A549 (cell line): Measurements from ENCODE around the gene TRIM4. TPM values are rescaled to one million over a fixed set of nuclear protein-coding genes. Genes with fewer than 3 reads are reported as not detected.
"Not testable (repeated sequence)": the region's sequence is repeated elsewhere in the genome, so short reads cannot be mapped to it uniquely, and the experiment has no call there.

Source experiments
- ATAC-seq, 2 experiments: fragments of 200-7000 bp in 1 of 2; fragments of >200 bp in 1 of 2; cut with Nextera tagmentation in 1 of 2; cut with Tn5 transposase in 1 of 2; 3 replicates each; pipeline versions ENCODE4 v1.8.0 to v1.9.1; 2018 to 2020; ENCODE audit warnings: mild to moderate bottlenecking in 1 of 2, moderate library complexity in 1 of 2
- CTCF ChIA-PET: fragments of 300-600 bp; sonication (Branson Sonifier 250); formaldehyde crosslinking; extraction: SDS; loops from one replicate; lab custom pipeline; 2021; ENCODE audit warnings: antibody characterized with exemption, inconsistent platforms; lab: Yijun Ruan, JAX
- POLR2A ChIA-PET: fragments of 350-600 bp; formaldehyde crosslinking; extraction: SDS; loops from one replicate; lab custom pipeline; 2021; ENCODE audit warnings: antibody characterized with exemption, inconsistent platforms; lab: Yijun Ruan, JAX
- DNase-seq, 2 experiments: peaks; one replicate each; pipeline versions ENCODE4 v3.0.0 to v3.0.0-alpha.2; 2011 to 2016; ENCODE audit warnings: low read depth in 1 of 2, low spot score in 1 of 2
- FAIRE-seq: peaks from 2 replicates; lab custom pipeline; 2011; peaks lifted over from hg19 to GRCh38; lab: Jason Lieb, UNC
- H3K27ac ChIP-seq, 2 experiments: fragments of >200 bp; sonication (Bioruptor Twin); formaldehyde crosslinking; 3 replicates each; pipeline ENCODE4 v1.5.1; 2016 to 2017
- H3K4me1 ChIP-seq: fragments of >200 bp; sonication (Bioruptor Twin); formaldehyde crosslinking; 3 replicates; pipeline ENCODE4 v1.6.1; 2016
- H3K4me2 ChIP-seq: fragments of >200 bp; sonication (Bioruptor Twin); formaldehyde crosslinking; 3 replicates; pipeline ENCODE4 v1.6.1; 2016
- H3K4me3 ChIP-seq: fragments of >200 bp; sonication (Bioruptor Twin); formaldehyde crosslinking; 3 replicates; pipeline ENCODE4 v1.5.1; 2016
- H3K9me3 ChIP-seq: fragments of >200 bp; sonication (Bioruptor Twin); formaldehyde crosslinking; 3 replicates; pipeline ENCODE4 v1.6.1; 2016
- BHLHE40 ChIP-seq: IDR thresholded peaks from 2 replicates; pipeline ENCODE4 v1.6.1; 2012; ENCODE audit warnings: low read depth, low read length, inconsistent platforms
- CBX2 ChIP-seq: fragments of 200-600 bp; sonication (generic); IDR thresholded peaks from 2 replicates; pipeline ENCODE4 v1.6.1; 2016; ENCODE audit warnings: low read depth, mild to moderate bottlenecking, borderline replicate concordance
- CBX8 ChIP-seq: fragments of 200-600 bp; sonication (generic); IDR thresholded peaks from 2 replicates; pipeline ENCODE4 v1.6.1; 2016
- CEBPB ChIP-seq, 2 experiments: fragments of >200 bp in 1 of 2; sonication (Bioruptor Twin) in 1 of 2; formaldehyde crosslinking in 1 of 2; IDR thresholded peaks; 2 replicates each; pipeline ENCODE4 v1.6.1; 2012 to 2016
- CHD2 ChIP-seq: fragments of 150-350 bp; IDR thresholded peaks from 2 replicates; pipeline ENCODE4 v1.6.1; 2014; ENCODE audit warnings: low read length; ENCODE audit not compliant: partially characterized antibody
- EHF ChIP-seq: fragments of 250-450 bp; sonication (Bioruptor Pico); IDR thresholded peaks from 2 replicates; pipeline ENCODE4 v1.5.0; 2020; ENCODE audit warnings: mild to moderate bottlenecking
- EHMT2 ChIP-seq: fragments of 200-600 bp; sonication (generic); IDR thresholded peaks from 2 replicates; pipeline ENCODE4 v1.6.1; 2016; ENCODE audit warnings: antibody characterized with exemption, low read depth, mild to moderate bottlenecking, moderate library complexity
- EP300 ChIP-seq, 2 experiments: fragments of >200 bp; sonication (Bioruptor Twin); formaldehyde crosslinking; IDR thresholded peaks; 2 replicates in 1 of 2; 3 replicates in 1 of 2; pipeline ENCODE4 v1.6.1; 2016 to 2017
- FOSB ChIP-seq: fragments of 250-450 bp; sonication (Bioruptor Pico); IDR thresholded peaks from 2 replicates; pipeline ENCODE4 v1.5.0; 2020; ENCODE audit warnings: mild to moderate bottlenecking, moderate library complexity
- HEYL ChIP-seq: fragments of 250-450 bp; sonication (Bioruptor Pico); IDR thresholded peaks from 2 replicates; pipeline ENCODE4 v1.8.0; 2021; ENCODE audit warnings: mild to moderate bottlenecking, moderate library complexity
- HOXB5 ChIP-seq: fragments of 250-450 bp; sonication (Bioruptor Pico); IDR thresholded peaks from 2 replicates; pipeline ENCODE4 v1.5.0; 2020; ENCODE audit warnings: mild to moderate bottlenecking, moderate library complexity
- JUNB ChIP-seq: fragments of >200 bp; sonication (Bioruptor Twin); formaldehyde crosslinking; IDR thresholded peaks from 2 replicates; pipeline ENCODE4 v1.6.1; 2016
- KDM1A ChIP-seq: fragments of 200-600 bp; sonication (generic); IDR thresholded peaks from 2 replicates; pipeline ENCODE4 v1.6.1; 2016; ENCODE audit warnings: low read depth, mild to moderate bottlenecking
- KDM5A ChIP-seq: fragments of 200-600 bp; sonication (generic); IDR thresholded peaks from 2 replicates; pipeline ENCODE4 v1.6.1; 2016; ENCODE audit warnings: antibody characterized with exemption, mild to moderate bottlenecking
- NFE2L2 ChIP-seq: fragments of 150-350 bp; conservative IDR thresholded peaks from 2 replicates; pipeline ENCODE4 v1.6.1; 2014; ENCODE audit warnings: low read length
- POLR2A ChIP-seq: IDR thresholded peaks from 2 replicates; pipeline ENCODE4 v1.6.1; 2012; ENCODE audit warnings: mild to moderate bottlenecking, low read length
- POLR2AphosphoS2 ChIP-seq: conservative IDR thresholded peaks from 2 replicates; pipeline ENCODE4 v1.6.1; 2012; ENCODE audit warnings: low read length, improper control_type of control experiment, inconsistent platforms
- RAD21 ChIP-seq, 2 experiments: fragments of >200 bp in 1 of 2; sonication (Bioruptor Twin) in 1 of 2; formaldehyde crosslinking in 1 of 2; IDR thresholded peaks in 1 of 2; conservative IDR thresholded peaks in 1 of 2; 2 replicates in 1 of 2; 3 replicates in 1 of 2; pipeline ENCODE4 v1.6.1; 2012 to 2018; ENCODE audit warnings: inconsistent platforms in 1 of 2
- RCOR1 ChIP-seq: fragments of 150-350 bp; IDR thresholded peaks from 2 replicates; pipeline ENCODE4 v1.6.1; 2014; ENCODE audit warnings: antibody characterized with exemption, low read length, low read depth
- RFX5 ChIP-seq: fragments of 450-650 bp; IDR thresholded peaks from 2 replicates; pipeline ENCODE4 v1.7.1; 2014; ENCODE audit warnings: antibody characterized with exemption, mild to moderate bottlenecking, moderate library complexity
- SREBF2 ChIP-seq: fragments of 450-650 bp; IDR thresholded peaks from 2 replicates; pipeline ENCODE4 v1.6.1; 2014; ENCODE audit warnings: mild to moderate bottlenecking, moderate library complexity
- TFCP2L1 ChIP-seq: fragments of 250-450 bp; sonication (Bioruptor Pico); IDR thresholded peaks from 2 replicates; pipeline ENCODE4 v1.5.0; 2021; ENCODE audit warnings: mild to moderate bottlenecking
- ZFP36 ChIP-seq: fragments of 450-650 bp; IDR thresholded peaks from 2 replicates; pipeline ENCODE4 v1.6.1; 2014; ENCODE audit warnings: borderline replicate concordance; ENCODE audit not compliant: partially characterized antibody
- whole genome bisulfite sequencing: methylation state at CpG from one replicate; pipeline ENCODE4 v1.1.6; 2017; ENCODE audit errors: missing lambda C conversion rate; 5-methylcytosine and 5-hydroxymethylcytosine counted together
- polyA plus RNA-seq, 4 experiments: library from polyadenylated mRNA; depleted of rRNA in 3 of 4; stranded (reverse); fragments of >200 nt; fragmentation: RNase III in 1 of 4; extraction: RNeasy Plus Mini Kit Qiagen cat#74134 plus additional on column Dnase treatment in 1 of 4; gene quantifications; 2 replicates in 3 of 4; 3 replicates in 1 of 4; pipeline ENCODE4 v1.2.3, GENCODE V29; 2011 to 2017
- TF ChIP-seq, protein P1 (sequence below): IDR thresholded peaks from 2 replicates; pipeline ENCODE4 v1.6.1; 2012
- TF ChIP-seq, protein P2 (sequence below): fragments of 200-600 bp; sonication (generic); IDR thresholded peaks from 2 replicates; pipeline ENCODE4 v1.6.1; 2016; ENCODE audit warnings: antibody characterized with exemption, mild to moderate bottlenecking, moderate library complexity
- TF ChIP-seq, protein P3 (sequence below): fragments of 150-350 bp; IDR thresholded peaks from 2 replicates; pipeline ENCODE4 v1.6.1; 2014; ENCODE audit warnings: low read depth, mild to moderate bottlenecking, low read length
- TF ChIP-seq, protein P4 (sequence below): fragments of 250-450 bp; sonication (Bioruptor Pico); IDR thresholded peaks from 2 replicates; pipeline ENCODE4 v1.5.0; 2020; ENCODE audit warnings: low read depth, mild to moderate bottlenecking, moderate library complexity
- TF ChIP-seq, protein P5 (sequence below): IDR thresholded peaks from 2 replicates; pipeline ENCODE4 v1.6.1; 2012

TRIM4 gene
- polyA plus RNA-seq, 2 of the 4 experiments (the other 2 are of a cell fraction): 25.6 to 33.8 TPM

DNA sequence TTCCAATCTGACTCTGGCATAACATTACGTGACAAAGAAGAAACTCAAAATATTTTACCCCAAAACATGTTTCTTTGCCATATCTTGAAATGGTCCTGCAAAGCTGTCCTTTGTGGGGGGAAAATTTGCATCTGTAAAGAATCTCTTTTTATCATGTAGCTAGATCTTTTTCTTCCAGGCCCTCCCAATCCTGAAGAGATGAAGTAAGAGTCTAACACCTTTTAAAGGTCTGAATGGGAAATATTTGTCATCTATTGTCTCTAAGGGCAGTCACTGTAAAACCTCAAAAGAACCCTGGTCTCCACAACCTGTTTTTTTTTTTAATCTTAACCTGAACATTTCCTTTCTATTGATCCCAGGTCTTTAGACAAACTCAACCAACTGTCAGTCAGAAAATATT is 51.1 kb downstream of the TRIM4 start:
- POLR2A ChIA-PET: no interaction called here
- no peak overlapping the region for H3K27ac ChIP-seq
- TF ChIP-seq POLR2A (no peak), EHMT2 (no peak), KDM5A (no peak), HEYL (no peak), FOSB (CRISPR knock-in tag) (no peak), BHLHE40 (no peak), SREBF2 (no peak), TFCP2L1 (CRISPR knock-in tag) (no peak), EHF (CRISPR knock-in tag) (no peak), POLR2AphosphoS2 (no peak), CBX8 (no peak), CHD2 (no peak), EP300 (IDR thresholded peaks at IDR 0.05) (no peak)
- TF ChIP-seq, protein P1, sequence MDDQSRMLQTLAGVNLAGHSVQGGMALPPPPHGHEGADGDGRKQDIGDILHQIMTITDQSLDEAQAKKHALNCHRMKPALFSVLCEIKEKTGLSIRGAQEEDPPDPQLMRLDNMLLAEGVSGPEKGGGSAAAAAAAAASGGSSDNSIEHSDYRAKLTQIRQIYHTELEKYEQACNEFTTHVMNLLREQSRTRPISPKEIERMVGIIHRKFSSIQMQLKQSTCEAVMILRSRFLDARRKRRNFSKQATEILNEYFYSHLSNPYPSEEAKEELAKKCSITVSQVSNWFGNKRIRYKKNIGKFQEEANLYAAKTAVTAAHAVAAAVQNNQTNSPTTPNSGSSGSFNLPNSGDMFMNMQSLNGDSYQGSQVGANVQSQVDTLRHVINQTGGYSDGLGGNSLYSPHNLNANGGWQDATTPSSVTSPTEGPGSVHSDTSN: no peak
- TF ChIP-seq, protein P2, sequence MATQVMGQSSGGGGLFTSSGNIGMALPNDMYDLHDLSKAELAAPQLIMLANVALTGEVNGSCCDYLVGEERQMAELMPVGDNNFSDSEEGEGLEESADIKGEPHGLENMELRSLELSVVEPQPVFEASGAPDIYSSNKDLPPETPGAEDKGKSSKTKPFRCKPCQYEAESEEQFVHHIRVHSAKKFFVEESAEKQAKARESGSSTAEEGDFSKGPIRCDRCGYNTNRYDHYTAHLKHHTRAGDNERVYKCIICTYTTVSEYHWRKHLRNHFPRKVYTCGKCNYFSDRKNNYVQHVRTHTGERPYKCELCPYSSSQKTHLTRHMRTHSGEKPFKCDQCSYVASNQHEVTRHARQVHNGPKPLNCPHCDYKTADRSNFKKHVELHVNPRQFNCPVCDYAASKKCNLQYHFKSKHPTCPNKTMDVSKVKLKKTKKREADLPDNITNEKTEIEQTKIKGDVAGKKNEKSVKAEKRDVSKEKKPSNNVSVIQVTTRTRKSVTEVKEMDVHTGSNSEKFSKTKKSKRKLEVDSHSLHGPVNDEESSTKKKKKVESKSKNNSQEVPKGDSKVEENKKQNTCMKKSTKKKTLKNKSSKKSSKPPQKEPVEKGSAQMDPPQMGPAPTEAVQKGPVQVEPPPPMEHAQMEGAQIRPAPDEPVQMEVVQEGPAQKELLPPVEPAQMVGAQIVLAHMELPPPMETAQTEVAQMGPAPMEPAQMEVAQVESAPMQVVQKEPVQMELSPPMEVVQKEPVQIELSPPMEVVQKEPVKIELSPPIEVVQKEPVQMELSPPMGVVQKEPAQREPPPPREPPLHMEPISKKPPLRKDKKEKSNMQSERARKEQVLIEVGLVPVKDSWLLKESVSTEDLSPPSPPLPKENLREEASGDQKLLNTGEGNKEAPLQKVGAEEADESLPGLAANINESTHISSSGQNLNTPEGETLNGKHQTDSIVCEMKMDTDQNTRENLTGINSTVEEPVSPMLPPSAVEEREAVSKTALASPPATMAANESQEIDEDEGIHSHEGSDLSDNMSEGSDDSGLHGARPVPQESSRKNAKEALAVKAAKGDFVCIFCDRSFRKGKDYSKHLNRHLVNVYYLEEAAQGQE: no peak
- TF ChIP-seq, protein P3, sequence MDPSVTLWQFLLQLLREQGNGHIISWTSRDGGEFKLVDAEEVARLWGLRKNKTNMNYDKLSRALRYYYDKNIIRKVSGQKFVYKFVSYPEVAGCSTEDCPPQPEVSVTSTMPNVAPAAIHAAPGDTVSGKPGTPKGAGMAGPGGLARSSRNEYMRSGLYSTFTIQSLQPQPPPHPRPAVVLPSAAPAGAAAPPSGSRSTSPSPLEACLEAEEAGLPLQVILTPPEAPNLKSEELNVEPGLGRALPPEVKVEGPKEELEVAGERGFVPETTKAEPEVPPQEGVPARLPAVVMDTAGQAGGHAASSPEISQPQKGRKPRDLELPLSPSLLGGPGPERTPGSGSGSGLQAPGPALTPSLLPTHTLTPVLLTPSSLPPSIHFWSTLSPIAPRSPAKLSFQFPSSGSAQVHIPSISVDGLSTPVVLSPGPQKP: no peak
- H3K4me3 ChIP-seq: no peak overlapping the region
- CTCF ChIA-PET: no interaction called here
- no peak for ATAC-seq
- FAIRE-seq: no peak
- H3K4me1 ChIP-seq: no peaks in the 10 kb centered on the region
- 55% methylated on average over 1 of the region's 1 CpG for WGBS
- no peak overlapping the region for H3K4me2 ChIP-seq
- no peak for DNase-seq
- H3K9me3 ChIP-seq: no peaks in the 10 kb centered on the region

DNA sequence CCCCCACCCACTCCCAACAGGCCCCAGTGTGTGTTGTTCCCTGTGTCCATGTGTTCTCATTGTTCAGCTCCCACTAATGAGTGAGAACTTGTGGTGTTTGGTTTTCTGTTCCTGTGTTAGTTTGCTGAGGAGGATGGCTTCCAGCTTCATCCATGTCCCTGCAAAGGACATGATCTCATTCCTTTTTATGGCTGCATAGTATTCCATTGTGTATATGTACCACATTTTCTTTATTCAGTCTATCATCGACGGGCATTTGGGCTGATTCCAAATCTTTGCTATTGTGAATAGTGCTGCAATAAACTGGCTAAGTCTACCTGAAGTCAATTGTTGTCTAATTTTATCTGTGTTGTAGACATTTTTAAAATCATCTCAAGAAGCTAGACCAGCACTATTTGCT is 51.9 kb downstream of the TRIM4 start:
- CTCF ChIA-PET: interaction anchor here (1.1 kb wide), 1 partner anchor 12 kb away, joined by 3 read pairs; no protein-coding TSS in a partner anchor
- H3K4me1 ChIP-seq, DNase-seq, H3K4me2 ChIP-seq, POLR2A ChIA-PET, H3K4me3 ChIP-seq, FAIRE-seq, H3K27ac ChIP-seq, H3K9me3 ChIP-seq, ATAC-seq: not testable (repeated sequence)
- 62% methylated on average over 2 of the region's 2 CpGs for WGBS

DNA sequence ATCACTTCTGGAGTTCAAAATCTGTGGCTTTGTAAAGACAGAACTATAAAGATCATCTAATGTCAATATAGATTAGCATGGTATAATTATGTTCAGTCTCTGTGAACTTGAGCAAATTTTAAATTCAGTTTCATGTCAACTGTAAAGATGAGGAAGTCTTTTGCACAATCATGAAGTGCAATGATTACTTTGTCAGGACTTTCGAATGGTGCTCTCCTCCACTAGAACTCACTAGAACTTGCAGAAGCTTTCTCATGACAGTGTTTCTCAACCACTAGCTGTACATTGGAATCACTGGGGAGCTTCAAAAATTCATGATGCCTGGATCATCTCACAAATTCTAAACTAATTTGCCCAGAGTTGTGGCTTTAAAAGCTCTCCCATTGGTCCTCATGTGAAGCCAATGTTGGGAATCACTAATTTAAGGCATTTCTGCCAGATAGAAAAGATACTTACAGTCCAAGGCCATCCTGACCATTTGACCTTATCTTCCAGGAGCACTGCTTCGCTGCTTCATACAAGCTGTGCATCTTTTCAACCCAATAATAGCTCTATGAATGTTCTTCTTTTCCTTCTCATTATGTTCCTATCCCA is 55.4 kb downstream of the TRIM4 start:
- ChIA-PET CTCF (interaction anchor here (1.2 kb wide), 1 partner anchor 23 kb away, joined by 3 read pairs; no protein-coding TSS in a partner anchor), POLR2A (no interaction called here)
- ATAC-seq (no peak), FAIRE-seq (no peak), DNase-seq (no peak)
- 27% methylated on average over 2 of the region's 2 CpGs for WGBS
- no peaks in the 10 kb centered on the region for H3K9me3 ChIP-seq
- no peak overlapping the region for H3K4me2 ChIP-seq
- H3K4me3 ChIP-seq: no peak overlapping the region
- H3K4me1 ChIP-seq: peaks cover 11% of the 10 kb centered on the region; the same call in 2 of the 3 replicates
- no peak overlapping the region for H3K27ac ChIP-seq
- no peak for TF ChIP-seq EHMT2
- TF ChIP-seq KDM1A: no peak
- TF ChIP-seq CEBPB (IDR thresholded peaks at IDR 0.05): no peak
- TF ChIP-seq RFX5: no peak
- TF ChIP-seq, protein P4, sequence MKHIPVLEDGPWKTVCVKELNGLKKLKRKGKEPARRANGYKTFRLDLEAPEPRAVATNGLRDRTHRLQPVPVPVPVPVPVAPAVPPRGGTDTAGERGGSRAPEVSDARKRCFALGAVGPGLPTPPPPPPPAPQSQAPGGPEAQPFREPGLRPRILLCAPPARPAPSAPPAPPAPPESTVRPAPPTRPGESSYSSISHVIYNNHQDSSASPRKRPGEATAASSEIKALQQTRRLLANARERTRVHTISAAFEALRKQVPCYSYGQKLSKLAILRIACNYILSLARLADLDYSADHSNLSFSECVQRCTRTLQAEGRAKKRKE (CRISPR knock-in tag): no peak
- TF ChIP-seq, protein P5, sequence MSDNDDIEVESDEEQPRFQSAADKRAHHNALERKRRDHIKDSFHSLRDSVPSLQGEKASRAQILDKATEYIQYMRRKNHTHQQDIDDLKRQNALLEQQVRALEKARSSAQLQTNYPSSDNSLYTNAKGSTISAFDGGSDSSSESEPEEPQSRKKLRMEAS: no peak
- TF ChIP-seq RCOR1: no peak
- TF ChIP-seq JUNB: no peak
- no peak for TF ChIP-seq RAD21 (conservative IDR thresholded peaks at IDR 0.05 in 1 of 2, IDR thresholded peaks at IDR 0.05 in 1 of 2)
- no peak for TF ChIP-seq ZFP36
- TF ChIP-seq HOXB5 (CRISPR knock-in tag): no peak
- no peak for TF ChIP-seq TFCP2L1 (CRISPR knock-in tag)
- no peak for TF ChIP-seq CBX2
- no peak for TF ChIP-seq EHF (CRISPR knock-in tag)
- TF ChIP-seq NFE2L2: no peak
